HEK293 (cell line): Measurements from ENCODE around the gene TTC31.

ENCODE experiments used
- GLIS2 ChIP-seq: fragments of 450-650 bp; formaldehyde crosslinking; IDR thresholded peaks from 2 replicates; pipeline ENCODE4 v1.5.1; 2016; ENCODE audit warnings: missing biosample characterization, missing genetic modification characterization
- ZBTB8A ChIP-seq: fragments of 450-650 bp; formaldehyde crosslinking; IDR thresholded peaks from 2 replicates; pipeline ENCODE4 v1.5.1; 2016; ENCODE audit warnings: missing biosample characterization, missing genetic modification characterization
- TF ChIP-seq, protein P1 (sequence below): fragments of 450-650 bp; formaldehyde crosslinking; IDR thresholded peaks from 2 replicates; pipeline ENCODE4 v1.5.1; 2016; ENCODE audit warnings: missing biosample characterization, missing genetic modification characterization
- TF ChIP-seq, protein P2 (sequence below): fragments of 450-650 bp; formaldehyde crosslinking; IDR thresholded peaks from 2 replicates; pipeline ENCODE4 v1.5.1; 2016; ENCODE audit warnings: missing biosample characterization, missing genetic modification characterization

DNA sequence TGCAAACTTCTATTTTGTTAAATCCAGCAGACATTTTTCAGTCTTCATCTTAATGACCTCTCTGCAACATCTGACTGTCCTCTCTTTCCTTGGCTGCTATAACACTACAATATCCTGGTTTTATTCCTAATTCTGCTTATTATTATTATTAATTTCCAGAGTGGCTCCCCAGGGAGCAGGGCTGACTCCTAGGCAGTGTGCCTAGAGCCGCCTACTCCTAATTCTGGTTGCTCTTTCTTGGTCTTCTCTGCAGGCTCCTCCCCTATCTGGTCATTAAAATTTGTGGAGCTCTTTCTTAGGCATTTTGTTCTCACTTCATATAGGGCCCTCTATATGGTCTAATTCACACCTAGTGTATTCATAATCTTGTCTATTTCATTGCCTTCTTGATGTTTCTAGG lies 60.1 kb downstream of the TTC31 start:
- TF ChIP-seq GLIS2 (tag by site-specific recombination) (no peak), ZBTB8A (tag by site-specific recombination) (no peak)
- TF ChIP-seq, protein P1, sequence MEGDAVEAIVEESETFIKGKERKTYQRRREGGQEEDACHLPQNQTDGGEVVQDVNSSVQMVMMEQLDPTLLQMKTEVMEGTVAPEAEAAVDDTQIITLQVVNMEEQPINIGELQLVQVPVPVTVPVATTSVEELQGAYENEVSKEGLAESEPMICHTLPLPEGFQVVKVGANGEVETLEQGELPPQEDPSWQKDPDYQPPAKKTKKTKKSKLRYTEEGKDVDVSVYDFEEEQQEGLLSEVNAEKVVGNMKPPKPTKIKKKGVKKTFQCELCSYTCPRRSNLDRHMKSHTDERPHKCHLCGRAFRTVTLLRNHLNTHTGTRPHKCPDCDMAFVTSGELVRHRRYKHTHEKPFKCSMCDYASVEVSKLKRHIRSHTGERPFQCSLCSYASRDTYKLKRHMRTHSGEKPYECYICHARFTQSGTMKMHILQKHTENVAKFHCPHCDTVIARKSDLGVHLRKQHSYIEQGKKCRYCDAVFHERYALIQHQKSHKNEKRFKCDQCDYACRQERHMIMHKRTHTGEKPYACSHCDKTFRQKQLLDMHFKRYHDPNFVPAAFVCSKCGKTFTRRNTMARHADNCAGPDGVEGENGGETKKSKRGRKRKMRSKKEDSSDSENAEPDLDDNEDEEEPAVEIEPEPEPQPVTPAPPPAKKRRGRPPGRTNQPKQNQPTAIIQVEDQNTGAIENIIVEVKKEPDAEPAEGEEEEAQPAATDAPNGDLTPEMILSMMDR (tag by site-specific recombination), result no peak
- TF ChIP-seq, protein P2, sequence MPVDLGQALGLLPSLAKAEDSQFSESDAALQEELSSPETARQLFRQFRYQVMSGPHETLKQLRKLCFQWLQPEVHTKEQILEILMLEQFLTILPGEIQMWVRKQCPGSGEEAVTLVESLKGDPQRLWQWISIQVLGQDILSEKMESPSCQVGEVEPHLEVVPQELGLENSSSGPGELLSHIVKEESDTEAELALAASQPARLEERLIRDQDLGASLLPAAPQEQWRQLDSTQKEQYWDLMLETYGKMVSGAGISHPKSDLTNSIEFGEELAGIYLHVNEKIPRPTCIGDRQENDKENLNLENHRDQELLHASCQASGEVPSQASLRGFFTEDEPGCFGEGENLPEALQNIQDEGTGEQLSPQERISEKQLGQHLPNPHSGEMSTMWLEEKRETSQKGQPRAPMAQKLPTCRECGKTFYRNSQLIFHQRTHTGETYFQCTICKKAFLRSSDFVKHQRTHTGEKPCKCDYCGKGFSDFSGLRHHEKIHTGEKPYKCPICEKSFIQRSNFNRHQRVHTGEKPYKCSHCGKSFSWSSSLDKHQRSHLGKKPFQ (tag by site-specific recombination), result no peak
